ENCODE measurements around the gene FGFR2.

DNA sequence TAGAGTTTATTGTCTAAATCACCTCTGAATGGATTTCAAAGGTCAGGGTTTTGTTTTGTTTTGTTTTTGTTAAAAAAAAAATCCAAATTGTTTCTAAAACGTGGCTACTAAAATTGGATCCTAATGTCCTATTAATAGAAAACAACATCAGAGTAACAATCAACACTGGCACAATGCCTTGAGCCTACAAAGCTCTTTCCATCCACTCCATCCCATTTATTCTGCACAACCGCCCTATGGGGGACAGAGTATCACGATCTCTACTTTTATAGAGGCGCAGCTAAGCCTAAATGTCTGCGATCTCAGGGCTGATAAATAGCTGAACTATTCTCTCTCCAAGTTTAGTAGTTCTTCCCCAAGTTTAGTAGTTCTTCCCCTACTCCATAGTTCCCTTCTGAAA is 78.8 kb downstream of the FGFR2 start:
- TF ChIP-seq, protein P1, sequence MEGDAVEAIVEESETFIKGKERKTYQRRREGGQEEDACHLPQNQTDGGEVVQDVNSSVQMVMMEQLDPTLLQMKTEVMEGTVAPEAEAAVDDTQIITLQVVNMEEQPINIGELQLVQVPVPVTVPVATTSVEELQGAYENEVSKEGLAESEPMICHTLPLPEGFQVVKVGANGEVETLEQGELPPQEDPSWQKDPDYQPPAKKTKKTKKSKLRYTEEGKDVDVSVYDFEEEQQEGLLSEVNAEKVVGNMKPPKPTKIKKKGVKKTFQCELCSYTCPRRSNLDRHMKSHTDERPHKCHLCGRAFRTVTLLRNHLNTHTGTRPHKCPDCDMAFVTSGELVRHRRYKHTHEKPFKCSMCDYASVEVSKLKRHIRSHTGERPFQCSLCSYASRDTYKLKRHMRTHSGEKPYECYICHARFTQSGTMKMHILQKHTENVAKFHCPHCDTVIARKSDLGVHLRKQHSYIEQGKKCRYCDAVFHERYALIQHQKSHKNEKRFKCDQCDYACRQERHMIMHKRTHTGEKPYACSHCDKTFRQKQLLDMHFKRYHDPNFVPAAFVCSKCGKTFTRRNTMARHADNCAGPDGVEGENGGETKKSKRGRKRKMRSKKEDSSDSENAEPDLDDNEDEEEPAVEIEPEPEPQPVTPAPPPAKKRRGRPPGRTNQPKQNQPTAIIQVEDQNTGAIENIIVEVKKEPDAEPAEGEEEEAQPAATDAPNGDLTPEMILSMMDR (IDR thresholded peaks at IDR 0.05; ENCODE audit: low read depth, low read length, missing input control), result no peak
- TF ChIP-seq, protein P2, sequence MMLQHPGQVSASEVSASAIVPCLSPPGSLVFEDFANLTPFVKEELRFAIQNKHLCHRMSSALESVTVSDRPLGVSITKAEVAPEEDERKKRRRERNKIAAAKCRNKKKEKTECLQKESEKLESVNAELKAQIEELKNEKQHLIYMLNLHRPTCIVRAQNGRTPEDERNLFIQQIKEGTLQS (IDR thresholded peaks at IDR 0.05), result no peak
- TF ChIP-seq EGR1 (IDR thresholded peaks at IDR 0.05; ENCODE audit: low read depth in 2 of 2), result no peak
- no peak for TF ChIP-seq REST (IDR thresholded peaks at IDR 0.05)

Measured in liver (tissue), 3 donors.